GM23248 (cell line): ENCODE measurements around the gene NAV2.

Experiments used
- EZH2 ChIP-seq: fragments of 200-600 bp; sonication (generic); IDR thresholded peaks from 2 replicates; pipeline ENCODE4 v1.6.1; 2018; ENCODE audit warnings: antibody characterized with exemption, mild to moderate bottlenecking; ENCODE audit not compliant: insufficient read depth, poor library complexity, severe bottlenecking
- EZH2phosphoT487 ChIP-seq: fragments of 200-600 bp; sonication (generic); IDR thresholded peaks from 2 replicates; pipeline ENCODE4 v1.6.1; 2018; ENCODE audit warnings: antibody characterized with exemption, moderate library complexity, mild to moderate bottlenecking, low read depth; ENCODE audit not compliant: insufficient read depth

DNA sequence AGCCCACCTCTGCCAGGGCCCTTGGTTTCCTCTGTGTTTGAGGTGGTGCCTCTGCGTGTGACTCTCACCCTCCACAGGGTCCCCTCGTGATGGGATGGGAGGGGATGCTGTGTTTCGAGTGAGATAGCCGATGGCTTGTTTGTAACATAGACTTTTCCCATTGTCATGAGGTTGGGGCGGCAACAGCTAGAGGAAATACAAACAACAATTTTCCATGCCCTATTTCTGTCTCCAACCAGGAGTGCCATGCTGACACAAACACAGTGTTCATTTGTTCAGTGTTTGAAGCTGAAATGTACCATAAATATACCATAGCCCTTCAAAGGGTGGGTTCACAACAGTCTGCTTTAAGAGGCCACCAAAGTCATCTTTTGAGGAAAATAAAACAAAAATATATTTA, 19.5 kb upstream of the NAV2 start:
- TF ChIP-seq EZH2 (no peak), EZH2phosphoT487 (no peak)
